CD14-positive monocyte (primary cell): ENCODE measurements around the gene SEMA4A. TPM values are rescaled to one million over a fixed set of nuclear protein-coding genes. Genes with fewer than 3 reads are reported as not detected.

Source experiments
- DNase-seq, 3 donors: peaks; one replicate each; pipeline ENCODE4 v3.0.0-alpha.2; 2011 to 2022
- H2AFZ ChIP-seq: 2 replicates; pipeline ENCODE4 v1.6.0; 2012; ENCODE audit warnings: mild to moderate bottlenecking, low read depth, low read length, inconsistent platforms; ENCODE audit not compliant: insufficient read depth, poor library complexity, severe bottlenecking
- H3K27ac ChIP-seq, 2 donors: 1 replicate in 1 of 2; 2 replicates in 1 of 2; pipeline ENCODE4 v1.5.1; 2012 to 2013; ENCODE audit warnings: low read length in 2 of 2, control low read depth in 1 of 2, inconsistent platforms in 1 of 2, low read depth in 1 of 2, mild to moderate bottlenecking in 1 of 2
- H3K27me3 ChIP-seq, 2 donors: one replicate each; pipeline versions ENCODE4 v1.6.0 to v1.6.1; 2011 to 2013; ENCODE audit warnings: low read length in 2 of 2; ENCODE audit not compliant: control insufficient read depth in 2 of 2, insufficient read depth in 2 of 2
- H3K36me3 ChIP-seq, 2 donors: replicated peaks in 1 of 2; 1 replicate in 1 of 2; 2 replicates in 1 of 2; pipeline versions ENCODE4 v1.5.1 to v1.6.1; 2012 to 2013; ENCODE audit warnings: low read length in 2 of 2, control low read depth in 1 of 2, inconsistent platforms in 1 of 2, mild to moderate bottlenecking in 1 of 2; ENCODE audit not compliant: insufficient read depth in 2 of 2, control insufficient read depth in 1 of 2
- H3K4me1 ChIP-seq, 2 donors: 1 replicate in 1 of 2; 2 replicates in 1 of 2; pipeline versions ENCODE4 v1.5.1 to v1.6.1; 2012 to 2013; ENCODE audit warnings: low read length in 2 of 2, control low read depth in 1 of 2, inconsistent platforms in 1 of 2, mild to moderate bottlenecking in 1 of 2, moderate library complexity in 1 of 2; ENCODE audit not compliant: insufficient read depth in 2 of 2, control insufficient read depth in 1 of 2
- H3K4me2 ChIP-seq: replicated peaks from 2 replicates; pipeline ENCODE3; 2012; ENCODE audit warnings: low read length, moderate library complexity, mild to moderate bottlenecking; ENCODE audit not compliant: poor library complexity, severe bottlenecking; ENCODE audit errors: extremely low read depth
- H3K4me3 ChIP-seq, 3 experiments: fragments of 200-600 bp in 1 of 3; sonication (generic) in 1 of 3; replicated peaks in 1 of 3; 1 replicate in 2 of 3; 2 replicates in 1 of 3; pipeline ENCODE4 v1.5.1; 2011 to 2013; ENCODE audit warnings: low read length in 3 of 3, mild to moderate bottlenecking in 3 of 3, control low read depth in 2 of 3, low read depth in 2 of 3, inconsistent platforms in 1 of 3, moderate library complexity in 1 of 3
- H3K79me2 ChIP-seq: 2 replicates; pipeline ENCODE4 v1.6.0; 2012; ENCODE audit warnings: mild to moderate bottlenecking, control low read depth, inconsistent platforms, low read length, moderate library complexity; ENCODE audit not compliant: insufficient read depth
- H3K9ac ChIP-seq: 2 replicates; pipeline ENCODE4 v1.6.0; 2017; ENCODE audit warnings: low read length, mild to moderate bottlenecking; ENCODE audit not compliant: insufficient read depth, poor library complexity, severe bottlenecking
- H3K9me3 ChIP-seq, 2 donors: replicated peaks in 1 of 2; 1 replicate in 1 of 2; 2 replicates in 1 of 2; pipeline versions ENCODE4 v1.5.1 to v1.6.1; 2012 to 2013; ENCODE audit warnings: low read length in 2 of 2, control low read depth in 1 of 2; ENCODE audit not compliant: control insufficient read depth in 1 of 2, insufficient read depth in 1 of 2
- H4K20me1 ChIP-seq: 2 replicates; pipeline ENCODE4 v1.6.0; 2012; ENCODE audit warnings: mild to moderate bottlenecking, low read length, control low read depth, moderate library complexity; ENCODE audit not compliant: insufficient read depth
- H3K27ac Mint-ChIP-seq, 7 donors: one replicate each; pipeline ENCODE4 v1.8.0; 2020; ENCODE audit warnings: mild to moderate bottlenecking in 7 of 7, mixed read lengths in 7 of 7, moderate library complexity in 6 of 7, inconsistent platforms in 2 of 7
- H3K27me3 Mint-ChIP-seq, 3 donors: one replicate each; pipeline ENCODE4 v1.8.0; 2021 to 2022; ENCODE audit warnings: low read depth in 3 of 3, mild to moderate bottlenecking in 3 of 3, mixed read lengths in 3 of 3, moderate library complexity in 3 of 3, inconsistent platforms in 1 of 3
- H3K36me3 Mint-ChIP-seq, 2 donors: one replicate each; pipeline ENCODE4 v1.8.0; 2020; ENCODE audit warnings: mixed read lengths in 2 of 2, inconsistent platforms in 1 of 2, mild to moderate bottlenecking in 1 of 2
- H3K4me1 Mint-ChIP-seq: one replicate; pipeline ENCODE4 v1.8.0; 2020; ENCODE audit warnings: mild to moderate bottlenecking, mixed read lengths
- H3K4me3 Mint-ChIP-seq, 2 donors: one replicate each; pipeline ENCODE4 v1.8.0; 2020; ENCODE audit warnings: mild to moderate bottlenecking in 2 of 2, mixed read lengths in 2 of 2, moderate library complexity in 1 of 2
- H3K9me3 Mint-ChIP-seq, 7 donors: one replicate each; pipeline ENCODE4 v1.8.0; 2020 to 2022; ENCODE audit warnings: mixed read lengths in 7 of 7, mild to moderate bottlenecking in 6 of 7, moderate library complexity in 6 of 7, inconsistent platforms in 2 of 7
- WGBS: methylation state at CpG from one replicate; pipeline ENCODE4 v1.1.5; 2013; ENCODE audit warnings: missing lambda C conversion rate; ENCODE audit not compliant: insufficient coverage; 5-methylcytosine and 5-hydroxymethylcytosine counted together
- intact Hi-C, 2 donors: fragments of 100-400 bp; cut with micrococcal nuclease; formaldehyde crosslinking; loops; one replicate each; pipeline versions ENCODE4 v1.15.0 to v1.15.1; 2023
- polyA plus RNA-seq, 3 donors: library from polyadenylated mRNA; depleted of rRNA in 1 of 3; unstranded in 2 of 3; stranded (reverse) in 1 of 3; fragments of 300-500 nt in 2 of 3; fragments of >200 nt in 1 of 3; fragmentation: Illumina TruSeq in 2 of 3; gene quantifications; 1 replicate in 2 of 3; 2 replicates in 1 of 3; pipeline ENCODE4 v1.2.3, GENCODE V29; 2012 to 2021
- TF ChIP-seq, protein P1 (sequence below): fragments of 200-600 bp; IDR thresholded peaks from one replicate; pipeline ENCODE4 v1.8.0; 2022; ENCODE audit warnings: antibody characterized with exemption, mild to moderate bottlenecking

SEMA4A gene
- polyA plus RNA-seq, 3 donors = 72.3 to 121 (median 116) TPM

- 0% methylated on average over 29 of the region's 37 CpGs for WGBS
- H3K36me3 ChIP-seq = no peaks in the 10 kb centered on the region
- peaks cover 97 to 100% (median 98%) of the 10 kb centered on the region in 3 donors for H3K27me3 Mint-ChIP-seq
- H3K36me3 Mint-ChIP-seq = peaks cover 8 to 21% of the 10 kb centered on the region in 2 donors
- H3K4me3 ChIP-seq = peak within 1 kb of the TSS; percentile 60 to 78 (median 71)
- peak within 1 kb of the TSS; percentile 78 for H3K9ac ChIP-seq
- H3K27me3 ChIP-seq = peaks cover 76 to 100% of the 10 kb centered on the region in 2 donors
- H3K4me1 ChIP-seq = peaks cover 24 to 30% of the 10 kb centered on the region in 2 donors
- peak within 1 kb of the TSS; percentile 61 for H3K4me2 ChIP-seq
- peaks cover 0 to 40% (median 17%) of the 10 kb centered on the region in 7 donors for H3K9me3 Mint-ChIP-seq
- TF ChIP-seq, protein P1, sequence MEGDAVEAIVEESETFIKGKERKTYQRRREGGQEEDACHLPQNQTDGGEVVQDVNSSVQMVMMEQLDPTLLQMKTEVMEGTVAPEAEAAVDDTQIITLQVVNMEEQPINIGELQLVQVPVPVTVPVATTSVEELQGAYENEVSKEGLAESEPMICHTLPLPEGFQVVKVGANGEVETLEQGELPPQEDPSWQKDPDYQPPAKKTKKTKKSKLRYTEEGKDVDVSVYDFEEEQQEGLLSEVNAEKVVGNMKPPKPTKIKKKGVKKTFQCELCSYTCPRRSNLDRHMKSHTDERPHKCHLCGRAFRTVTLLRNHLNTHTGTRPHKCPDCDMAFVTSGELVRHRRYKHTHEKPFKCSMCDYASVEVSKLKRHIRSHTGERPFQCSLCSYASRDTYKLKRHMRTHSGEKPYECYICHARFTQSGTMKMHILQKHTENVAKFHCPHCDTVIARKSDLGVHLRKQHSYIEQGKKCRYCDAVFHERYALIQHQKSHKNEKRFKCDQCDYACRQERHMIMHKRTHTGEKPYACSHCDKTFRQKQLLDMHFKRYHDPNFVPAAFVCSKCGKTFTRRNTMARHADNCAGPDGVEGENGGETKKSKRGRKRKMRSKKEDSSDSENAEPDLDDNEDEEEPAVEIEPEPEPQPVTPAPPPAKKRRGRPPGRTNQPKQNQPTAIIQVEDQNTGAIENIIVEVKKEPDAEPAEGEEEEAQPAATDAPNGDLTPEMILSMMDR = no peak
- no peaks in the 10 kb centered on the region for H3K79me2 ChIP-seq
- no peak within 1 kb of the TSS for H2AFZ ChIP-seq
- peak within 1 kb of the TSS; percentile 89 to 95 for H3K4me3 Mint-ChIP-seq
- intact Hi-C loops = loop anchor here in 1 of 2 donors (1.0 kb wide), 1 partner anchor 8 kb away; no protein-coding TSS in a partner anchor
- peaks cover 30% of the 10 kb centered on the region for H4K20me1 ChIP-seq
- peaks cover 0 to 25% of the 10 kb centered on the region in 2 donors for H3K9me3 ChIP-seq
- peaks cover 32% of the 10 kb centered on the region for H3K4me1 Mint-ChIP-seq
- DNase-seq = peak; percentile 89 to 98 (median 93)
- H3K27ac Mint-ChIP-seq = peak within 1 kb of the TSS; percentile 64 to 94 (median 89)
- peak within 1 kb of the TSS in 1 of 2 donors; percentile 68 for H3K27ac ChIP-seq
These were observed 39.1 kb upstream of the SEMA4A start, which contains the start of gene LMNA for GRCh38 chr1:156114101-156114918. TSS of gene LMNA (plus strand) at chr1:156114711. CDS start at chr1:156114919, 208 bp downstream.

- H2AFZ ChIP-seq = no peak overlapping the region
These were observed 38.4 kb upstream of the SEMA4A start for GRCh38 chr1:156114919-156115513.

More at GRCh38 chr1:156114919-156115513, 38.4 kb upstream of the SEMA4A start:
- peak overlapping the region in 1 of 2 donors; percentile 68 for H3K27ac ChIP-seq
- Mint-ChIP-seq H3K4me3 (peak overlapping the region; percentile 89 to 95), H3K27ac (peak overlapping the region; percentile 64 to 94 (median 88)), H3K36me3 (peaks cover 9 to 22% of the 10 kb centered on the region in 2 donors), H3K27me3 (peaks cover 96 to 99% (median 97%) of the 10 kb centered on the region in 3 donors), H3K9me3 (peaks cover 0 to 40% (median 16%) of the 10 kb centered on the region in 7 donors), H3K4me1 (peaks cover 39% of the 10 kb centered on the region)
- peak overlapping the region; percentile 61 for H3K4me2 ChIP-seq
- H3K27me3 ChIP-seq = peaks cover 70 to 94% of the 10 kb centered on the region in 2 donors
- TF ChIP-seq, protein P1 = no peak
- peaks cover 0 to 25% of the 10 kb centered on the region in 2 donors for H3K9me3 ChIP-seq
- peak in 1 of 3 donors; percentile 37 for DNase-seq
- peaks cover 31 to 37% of the 10 kb centered on the region in 2 donors for H3K4me1 ChIP-seq
- intact Hi-C loops = loop anchor here in 1 of 2 donors (1.0 kb wide), 1 partner anchor 9 kb away; no protein-coding TSS in a partner anchor
- H3K9ac ChIP-seq = peak overlapping the region; percentile 78
- no peaks in the 10 kb centered on the region for H3K36me3 ChIP-seq
- peak overlapping the region; percentile 60 to 78 (median 71) for H3K4me3 ChIP-seq
- under 1% methylated on average over 48 of the region's 49 CpGs for WGBS
- H4K20me1 ChIP-seq = peaks cover 32% of the 10 kb centered on the region
- no peaks in the 10 kb centered on the region for H3K79me2 ChIP-seq
